Stimulated activated CD8-positive, alpha-beta memory T cell treated with anti-CD3 and anti-CD28 coated beads, Interleukin-15, amount 100 ng/mL, for 4 hours (primary cell): ENCODE data around the gene BMERB1.
"Not testable (repeated sequence)": the region's sequence is repeated elsewhere in the genome, so short reads cannot be mapped to it uniquely, and the experiment has no call there.

Experiments
- DNase-seq, 2 donors: peaks; one replicate each; pipeline ENCODE4 v3.0.0-alpha.2; 2020; ENCODE audit warnings: low read depth in 2 of 2

BMERB1 gene

GRCh38 chr16:15523092-15523541 is 88.7 kb downstream of the BMERB1 start:
- no peak for DNase-seq

DNA sequence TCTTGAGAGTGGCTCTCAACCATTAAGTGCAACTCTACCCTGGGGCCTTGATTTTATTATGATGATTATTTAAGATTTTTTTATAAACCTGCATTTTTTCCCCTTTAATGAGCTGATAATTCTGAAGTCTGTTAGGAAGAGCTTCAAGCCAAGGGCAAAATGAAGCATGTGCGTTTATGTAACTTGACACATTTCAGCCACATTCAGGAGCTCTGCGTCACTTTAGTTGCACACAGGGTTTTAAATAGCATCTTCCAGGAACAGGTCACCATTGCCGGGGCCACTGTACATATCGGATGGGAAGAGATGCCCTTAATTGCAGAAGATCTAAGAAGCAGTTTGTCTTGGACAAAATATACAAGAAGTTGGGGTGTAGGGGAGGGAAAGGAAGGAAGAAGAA is 89.6 kb downstream of the BMERB1 start:
- DNase-seq: no peak

DNA sequence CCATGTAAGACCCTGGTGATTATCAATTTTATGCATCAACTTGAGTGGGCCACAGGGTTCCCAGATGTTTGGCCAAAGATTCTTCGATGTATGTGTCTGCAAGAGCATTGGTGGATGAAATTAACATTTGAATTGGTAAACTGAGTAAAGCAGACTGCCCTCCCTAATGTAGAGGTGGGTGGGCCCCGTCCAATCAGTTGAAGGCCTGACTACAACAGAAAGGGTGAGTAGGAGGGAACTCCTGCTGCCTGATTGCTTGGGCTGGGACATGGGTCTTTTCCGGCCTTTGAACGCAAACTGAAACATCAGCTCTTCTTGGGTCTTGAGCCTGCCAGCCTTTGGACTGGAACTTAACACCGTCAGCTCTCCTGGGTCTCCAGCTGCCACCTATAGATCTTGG is 90.6 kb downstream of the BMERB1 start:
- no peak for DNase-seq

DNA sequence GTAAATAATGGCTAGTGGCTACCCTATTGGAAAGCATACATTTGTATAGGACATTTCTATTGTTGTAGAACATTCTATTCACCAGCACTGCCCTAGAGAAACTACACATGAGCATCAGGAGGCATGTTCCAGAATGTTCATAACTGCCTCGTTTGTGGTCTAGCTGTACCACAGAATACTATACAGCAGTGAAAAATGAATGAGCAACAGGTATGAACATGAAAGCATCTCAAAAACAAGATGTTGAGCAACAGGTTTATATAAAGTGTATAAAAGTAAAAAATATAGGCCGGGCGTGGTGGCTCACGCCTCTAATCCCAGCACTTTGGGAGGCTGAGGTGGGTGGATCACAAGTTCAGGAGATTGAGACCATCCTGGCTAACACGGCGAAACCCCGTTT is 91.7 kb downstream of the BMERB1 start:
- no peak for DNase-seq

GRCh38 chr16:15526731-15527130 is 92.3 kb downstream of the BMERB1 start:
- no peak for DNase-seq

DNA sequence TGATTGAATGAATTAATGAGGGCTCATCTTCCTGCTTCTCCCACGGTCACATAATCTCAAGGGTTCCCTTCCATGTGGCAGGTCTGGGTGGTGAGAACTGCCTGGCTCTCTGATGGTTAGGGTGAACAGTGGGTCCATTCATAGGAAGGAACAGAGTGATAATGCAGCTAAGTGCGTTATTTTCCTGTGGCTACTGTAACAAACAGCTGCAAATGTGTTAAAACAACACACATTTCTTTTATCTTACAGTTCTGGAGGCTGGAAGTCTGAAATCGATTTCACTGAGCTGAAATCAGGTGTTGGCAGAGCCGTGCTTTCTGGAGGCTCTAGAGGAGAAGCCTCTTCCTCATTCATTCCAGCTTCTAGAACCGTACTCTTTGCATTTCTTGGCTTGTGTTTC is 95.3 kb downstream of the BMERB1 start:
- DNase-seq: no peak

DNA sequence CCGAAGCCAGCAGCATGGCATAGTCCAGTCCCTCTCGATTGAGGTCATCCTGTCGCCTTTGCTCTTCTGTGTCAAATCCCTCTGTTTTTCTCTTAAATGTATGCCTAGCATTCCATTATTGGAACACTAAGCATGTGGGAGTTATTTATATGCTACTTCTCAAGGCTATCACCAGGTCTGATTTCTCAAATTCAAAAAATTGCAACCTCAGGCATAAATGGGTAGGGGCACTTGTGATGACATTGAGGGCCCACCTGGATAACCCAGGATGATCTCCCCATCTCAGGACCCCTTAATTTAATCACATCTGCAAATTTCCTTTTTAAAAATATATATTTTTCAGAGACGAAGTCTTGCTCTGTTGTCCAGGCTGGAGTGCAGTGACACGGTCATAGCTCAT is 95.7 kb downstream of the BMERB1 start:
- DNase-seq: no peak

- DNase-seq: no peak
These were observed 98.4 kb downstream of the BMERB1 start for GRCh38 chr16:15532825-15533224.

GRCh38 chr16:15533386-15533785 is 99.0 kb downstream of the BMERB1 start:
- DNase-seq: no peak

- no peak for DNase-seq
These were observed 101.4 kb downstream of the BMERB1 start for GRCh38 chr16:15535772-15536171.

DNA sequence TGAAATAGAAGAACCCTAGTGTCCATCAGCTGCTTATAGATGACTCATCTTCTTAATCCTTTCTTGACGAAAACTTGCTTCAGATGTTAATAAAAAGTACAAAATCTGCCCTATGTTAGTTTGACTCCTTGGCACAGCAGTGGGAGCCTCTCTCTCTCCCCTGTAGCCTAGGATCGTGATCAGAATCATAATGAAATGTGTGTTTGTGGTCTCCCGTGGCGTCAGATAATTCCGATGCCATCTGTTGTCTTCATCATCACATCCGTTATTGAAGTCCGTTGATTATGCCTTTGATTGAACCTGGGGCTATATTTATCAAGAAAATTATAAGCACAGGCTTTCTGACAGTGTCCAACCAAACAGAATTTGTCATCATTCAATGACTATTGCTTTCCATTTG is 102.5 kb downstream of the BMERB1 start:
- DNase-seq: no peak

GRCh38 chr16:15538507-15538906 is 104.1 kb downstream of the BMERB1 start:
- DNase-seq: no peak

- no peak for DNase-seq
These were observed 104.8 kb downstream of the BMERB1 start for GRCh38 chr16:15539197-15539596.

DNA sequence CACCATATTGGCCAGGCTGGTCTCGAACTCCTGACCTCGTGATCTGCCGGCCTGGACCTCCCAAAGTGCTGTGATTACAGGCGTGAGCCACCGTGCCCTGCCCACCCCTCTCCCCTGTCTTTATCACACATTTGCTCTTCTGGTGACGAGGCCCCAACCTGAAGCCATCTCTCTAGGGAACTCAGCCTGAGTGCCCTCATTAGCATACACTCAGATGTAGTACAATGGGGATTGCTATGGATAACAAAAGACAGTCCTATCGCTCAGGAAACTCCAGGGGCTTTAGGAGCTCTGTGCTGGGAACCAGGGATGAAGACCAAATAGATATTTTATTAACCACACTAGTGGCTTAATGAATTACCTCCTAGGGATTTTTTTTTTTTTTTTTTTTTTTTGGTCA is 107.9 kb downstream of the BMERB1 start:
- DNase-seq: no peak

DNA sequence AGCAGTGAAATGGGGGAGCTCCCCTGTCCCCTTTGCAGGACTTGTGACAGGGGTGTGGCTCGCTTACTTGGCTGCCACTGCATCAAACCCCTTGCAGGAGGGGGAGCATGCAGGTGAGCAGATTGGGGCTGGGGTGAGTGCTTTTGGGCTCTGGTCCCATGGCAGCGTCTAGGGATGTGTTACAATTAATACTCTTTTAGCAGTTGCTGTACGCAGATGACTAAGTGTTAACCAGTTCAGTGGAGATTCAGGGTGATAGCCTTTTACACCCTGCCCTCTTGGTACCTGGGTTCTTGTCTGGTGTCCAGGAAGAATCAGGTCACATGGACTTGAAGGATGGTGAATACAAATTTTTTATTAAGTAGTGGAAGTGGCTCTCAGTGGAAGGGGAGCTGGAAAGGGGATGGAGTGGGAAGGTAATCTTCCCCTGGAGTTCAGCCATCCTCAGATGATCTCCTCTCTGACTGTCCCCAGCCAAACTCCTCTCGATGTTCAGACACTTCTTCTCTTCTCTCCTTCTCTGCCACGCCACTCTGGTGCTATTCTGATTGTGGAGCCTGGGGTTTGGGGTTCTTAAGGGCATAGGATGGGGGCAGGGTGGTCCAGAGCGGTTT is 108.5 kb downstream of the BMERB1 start:
- DNase-seq: no peak

DNA sequence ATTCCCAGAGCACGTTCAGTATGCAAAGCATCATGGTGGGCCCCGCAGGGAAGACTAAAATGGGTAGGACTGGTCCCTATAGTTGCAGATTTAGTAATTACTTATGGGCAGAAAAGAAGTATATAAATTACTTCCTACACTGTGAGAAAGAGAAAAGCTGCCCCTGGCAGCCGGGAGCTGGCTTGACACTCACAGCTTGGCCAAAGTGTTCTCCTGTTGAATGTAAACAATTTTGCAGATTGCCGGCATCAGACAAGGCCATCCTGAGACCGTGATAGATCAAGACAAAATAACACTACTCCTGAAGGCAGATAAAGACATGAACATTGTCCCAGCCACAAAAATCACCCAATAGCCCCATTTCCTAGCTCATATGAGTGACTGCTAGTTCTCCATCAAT is 110.0 kb downstream of the BMERB1 start:
- no peak for DNase-seq

DNA sequence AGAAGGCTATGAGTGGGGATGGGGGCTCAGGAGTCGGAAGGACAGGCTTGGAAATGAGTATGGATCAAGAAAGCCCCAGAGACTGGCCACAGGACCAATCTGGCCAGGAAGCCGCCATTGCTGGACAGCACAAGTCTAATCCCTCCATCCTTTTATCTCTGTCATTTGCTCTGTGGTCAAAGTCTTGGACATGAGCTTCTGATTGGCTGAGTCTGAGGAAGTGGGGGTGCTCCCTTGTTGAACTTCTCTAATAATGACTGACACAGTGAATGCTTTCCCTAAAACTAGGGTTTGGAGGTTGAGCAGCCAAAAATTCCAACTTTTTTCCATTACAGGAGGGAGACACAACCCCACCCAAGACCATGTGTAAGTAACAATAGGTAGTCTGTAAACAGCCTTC is 111.2 kb downstream of the BMERB1 start:
- DNase-seq: no peak

DNA sequence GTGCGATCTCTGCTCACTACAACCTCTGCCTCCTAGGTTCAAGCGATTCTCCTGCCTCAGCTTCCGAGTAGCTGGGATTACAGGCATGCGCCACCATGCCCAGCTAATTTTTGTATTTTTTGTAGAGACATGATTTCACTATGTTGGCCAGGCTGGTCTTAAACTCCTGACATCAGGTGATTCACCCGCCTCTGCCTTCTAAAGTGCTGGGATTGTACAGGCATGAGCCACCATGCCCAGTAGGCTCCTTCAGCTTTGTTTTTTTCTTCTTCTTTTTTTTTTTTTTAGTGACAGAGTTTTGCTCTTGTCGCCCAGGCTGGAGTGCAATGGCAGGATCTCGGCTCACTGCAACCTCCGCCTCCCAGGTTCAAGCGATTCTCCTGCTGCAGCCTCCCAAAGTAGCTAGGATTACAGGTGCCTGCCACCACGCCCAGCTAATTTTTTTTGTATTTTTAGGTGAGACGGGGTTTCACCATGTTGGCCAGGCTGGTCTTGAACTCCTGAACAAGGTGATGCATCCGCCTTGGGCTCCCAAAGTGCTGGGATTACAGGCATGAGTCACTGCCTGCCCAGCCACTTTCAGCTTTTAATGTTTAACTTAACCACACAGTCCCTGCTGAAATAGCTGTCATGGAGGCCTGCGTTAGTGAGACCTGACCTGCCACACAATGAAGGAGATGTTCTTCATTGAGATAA is 112.8 kb downstream of the BMERB1 start:
- DNase-seq: not testable (repeated sequence)

- no peak for DNase-seq
These were observed 113.3 kb downstream of the BMERB1 start for GRCh38 chr16:15547768-15548096.

DNA sequence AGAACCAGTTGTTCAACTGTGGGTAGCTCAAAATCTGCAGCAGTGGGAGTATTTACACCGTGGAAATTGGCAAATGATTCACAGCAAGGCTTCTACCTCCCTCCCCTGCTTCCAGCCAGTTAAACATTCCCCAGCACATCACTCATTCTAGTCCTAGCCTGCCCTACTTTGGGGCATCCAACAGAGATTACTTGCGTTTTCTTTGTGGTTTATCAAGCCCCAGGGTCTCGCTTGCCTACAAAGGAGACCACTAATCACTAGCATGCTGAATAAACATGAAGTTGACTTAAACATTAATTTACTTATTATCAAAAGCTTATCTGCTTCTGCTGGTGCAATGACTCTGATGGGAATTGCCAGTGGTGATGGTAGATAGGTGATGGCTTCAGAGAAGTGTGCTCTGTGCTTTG is 114.1 kb downstream of the BMERB1 start:
- no peak for DNase-seq

- DNase-seq: no peak
These were observed 118.1 kb downstream of the BMERB1 start for GRCh38 chr16:15552507-15552906.

GRCh38 chr16:15553313-15554088 is 119.1 kb downstream of the BMERB1 start:
- no peak for DNase-seq

DNA sequence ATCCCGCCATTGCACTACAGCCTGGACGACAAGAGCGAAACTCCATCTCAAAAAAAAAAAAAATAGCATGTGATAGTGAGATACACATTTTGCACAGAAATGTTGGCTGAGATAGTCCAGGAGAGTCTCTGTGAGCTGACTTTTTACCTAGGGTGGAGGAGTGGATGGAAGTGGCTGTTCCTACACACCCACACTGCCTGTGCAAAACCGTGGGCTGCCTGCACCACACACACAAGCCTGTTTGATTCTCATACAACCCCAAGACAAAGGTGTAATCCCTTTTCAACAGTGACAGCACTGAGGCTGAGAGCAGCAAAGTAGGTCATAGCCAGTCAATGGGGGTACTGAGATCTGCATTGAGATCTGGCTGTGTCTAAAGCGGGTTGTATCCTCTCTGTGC is 121.7 kb downstream of the BMERB1 start:
- no peak for DNase-seq
